KMS-11 (cell line): ENCODE measurements around the gene CCDC86.
A peak's percentile ranks its signal among the peaks of the same experiment; 100 is the strongest.

Source experiments
- H2AFZ ChIP-seq: fragments of 200-600 bp; sonication (generic); 2 replicates; pipeline ENCODE4 v1.6.1; 2016; ENCODE audit warnings: antibody characterized with exemption, mixed run types, low read depth
- H3K27ac ChIP-seq: fragments of 200-600 bp; sonication (generic); 2 replicates; pipeline ENCODE4 v1.6.1; 2016; ENCODE audit warnings: mild to moderate bottlenecking, mixed run types
- H3K27me3 ChIP-seq: fragments of 200-600 bp; sonication (generic); 2 replicates; pipeline ENCODE4 v1.6.1; 2017; ENCODE audit warnings: mild to moderate bottlenecking, low read depth, mixed run types, moderate library complexity; ENCODE audit not compliant: insufficient read depth
- H3K36me3 ChIP-seq: fragments of 200-600 bp; sonication (generic); 2 replicates; pipeline ENCODE4 v1.6.1; 2017; ENCODE audit warnings: mild to moderate bottlenecking, mixed run types; ENCODE audit not compliant: insufficient read depth
- H3K4me1 ChIP-seq: fragments of 200-600 bp; sonication (generic); 2 replicates; pipeline ENCODE4 v1.6.1; 2016; ENCODE audit warnings: mild to moderate bottlenecking, low read depth, mixed run types; ENCODE audit not compliant: poor library complexity, severe bottlenecking
- H3K4me2 ChIP-seq: fragments of 200-600 bp; sonication (generic); 2 replicates; pipeline ENCODE4 v1.7.0; 2016; ENCODE audit warnings: mild to moderate bottlenecking, mixed run types
- H3K4me3 ChIP-seq: fragments of 200-600 bp; sonication (generic); IDR thresholded peaks from 2 replicates; pipeline ENCODE4 v1.6.1; 2017; ENCODE audit warnings: low read depth, low read length, mixed read lengths; ENCODE audit not compliant: insufficient read depth
- H3K79me2 ChIP-seq: fragments of 200-600 bp; sonication (generic); 2 replicates; pipeline ENCODE4 v1.6.1; 2016; ENCODE audit warnings: low read depth, mixed run types; ENCODE audit not compliant: insufficient read depth
- H3K9ac ChIP-seq: fragments of 200-600 bp; sonication (generic); 2 replicates; pipeline ENCODE4 v1.6.1; 2016; ENCODE audit warnings: mild to moderate bottlenecking, mixed run types
- H4K20me1 ChIP-seq: fragments of 200-600 bp; sonication (generic); 2 replicates; pipeline ENCODE4 v1.6.1; 2016; ENCODE audit warnings: mild to moderate bottlenecking, mixed run types; ENCODE audit not compliant: insufficient read depth
- TF ChIP-seq, protein P1 (sequence below): fragments of 200-600 bp; sonication (generic); conservative IDR thresholded peaks from 2 replicates; pipeline ENCODE4 v1.6.1; 2017; ENCODE audit warnings: low read depth, mild to moderate bottlenecking, antibody characterized with exemption, low read length, moderate library complexity, mixed read lengths

CCDC86 gene

DNA sequence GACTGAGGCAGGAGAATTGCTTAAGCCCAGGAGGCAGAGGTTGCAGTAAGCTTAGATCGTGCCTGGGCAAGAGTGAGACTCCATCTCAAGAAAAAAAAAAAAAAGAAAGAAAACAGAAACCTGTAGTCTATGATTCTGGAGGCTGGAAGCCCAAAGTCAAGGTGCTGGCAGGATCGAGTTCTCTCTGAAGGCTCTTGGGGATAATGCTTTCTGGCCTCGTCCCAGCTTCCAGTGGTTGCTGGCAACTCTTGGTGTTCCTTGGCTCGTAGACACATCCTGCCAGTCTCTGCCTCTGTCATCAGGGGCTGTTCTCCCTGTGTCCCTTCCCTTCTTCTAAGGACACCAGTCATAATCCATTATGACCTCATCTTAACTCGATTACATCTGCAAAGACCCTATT is 16.8 kb upstream of the CCDC86 start:
- no peak overlapping the region for H3K9ac ChIP-seq
- TF ChIP-seq, protein P1, sequence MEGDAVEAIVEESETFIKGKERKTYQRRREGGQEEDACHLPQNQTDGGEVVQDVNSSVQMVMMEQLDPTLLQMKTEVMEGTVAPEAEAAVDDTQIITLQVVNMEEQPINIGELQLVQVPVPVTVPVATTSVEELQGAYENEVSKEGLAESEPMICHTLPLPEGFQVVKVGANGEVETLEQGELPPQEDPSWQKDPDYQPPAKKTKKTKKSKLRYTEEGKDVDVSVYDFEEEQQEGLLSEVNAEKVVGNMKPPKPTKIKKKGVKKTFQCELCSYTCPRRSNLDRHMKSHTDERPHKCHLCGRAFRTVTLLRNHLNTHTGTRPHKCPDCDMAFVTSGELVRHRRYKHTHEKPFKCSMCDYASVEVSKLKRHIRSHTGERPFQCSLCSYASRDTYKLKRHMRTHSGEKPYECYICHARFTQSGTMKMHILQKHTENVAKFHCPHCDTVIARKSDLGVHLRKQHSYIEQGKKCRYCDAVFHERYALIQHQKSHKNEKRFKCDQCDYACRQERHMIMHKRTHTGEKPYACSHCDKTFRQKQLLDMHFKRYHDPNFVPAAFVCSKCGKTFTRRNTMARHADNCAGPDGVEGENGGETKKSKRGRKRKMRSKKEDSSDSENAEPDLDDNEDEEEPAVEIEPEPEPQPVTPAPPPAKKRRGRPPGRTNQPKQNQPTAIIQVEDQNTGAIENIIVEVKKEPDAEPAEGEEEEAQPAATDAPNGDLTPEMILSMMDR = no peak
- H3K36me3 ChIP-seq = no peaks in the 10 kb centered on the region
- no peaks in the 10 kb centered on the region for H3K27me3 ChIP-seq
- H2AFZ ChIP-seq = no peak overlapping the region
- no peaks in the 10 kb centered on the region for H3K4me1 ChIP-seq
- H3K79me2 ChIP-seq = no peaks in the 10 kb centered on the region
- H4K20me1 ChIP-seq = no peaks in the 10 kb centered on the region
- H3K27ac ChIP-seq = no peak overlapping the region
- no peak overlapping the region for H3K4me2 ChIP-seq
- no peak overlapping the region for H3K4me3 ChIP-seq

GRCh38 chr11:60825790-60826189 is 16.1 kb upstream of the CCDC86 start:
- no peaks in the 10 kb centered on the region for H3K4me1 ChIP-seq
- no peak overlapping the region for H2AFZ ChIP-seq
- TF ChIP-seq, protein P1 = no peak
- H3K9ac ChIP-seq = no peak overlapping the region
- H3K4me3 ChIP-seq = no peak overlapping the region
- H3K27ac ChIP-seq = no peak overlapping the region
- no peaks in the 10 kb centered on the region for H4K20me1 ChIP-seq
- no peaks in the 10 kb centered on the region for H3K27me3 ChIP-seq
- H3K36me3 ChIP-seq = no peaks in the 10 kb centered on the region
- no peak overlapping the region for H3K4me2 ChIP-seq
- no peaks in the 10 kb centered on the region for H3K79me2 ChIP-seq

DNA sequence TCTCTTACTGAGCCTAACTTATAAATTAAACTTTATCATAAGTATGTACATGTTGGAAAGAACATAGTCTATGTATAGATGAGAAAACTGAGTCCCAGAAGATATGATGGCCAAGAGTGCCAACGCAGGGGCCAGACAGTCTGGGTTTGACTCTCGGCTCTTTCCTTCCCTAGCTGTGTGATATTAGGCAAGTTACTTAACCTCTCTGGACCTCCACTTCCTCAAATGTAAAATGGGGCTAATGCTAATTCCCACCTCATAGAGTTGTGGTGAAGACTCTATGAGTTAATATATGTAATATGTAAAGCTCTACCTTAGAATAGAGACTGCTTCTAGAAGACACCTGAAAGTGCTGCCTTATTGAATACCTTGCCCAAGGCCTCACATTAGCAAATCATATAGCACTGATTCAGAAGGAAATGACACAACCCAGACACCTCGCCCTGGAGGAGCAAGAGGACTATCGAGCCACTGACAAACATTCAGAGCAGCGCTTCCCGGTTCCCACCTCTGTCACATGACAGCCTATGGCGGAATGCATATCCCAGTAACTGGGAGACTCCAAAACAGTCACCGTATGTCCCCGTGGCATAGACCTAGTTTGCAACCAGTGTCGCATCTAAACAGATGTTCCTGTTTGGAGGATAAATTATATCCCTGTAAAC is 11.3 kb upstream of the CCDC86 start:
- H3K4me2 ChIP-seq = no peak overlapping the region
- no peaks in the 10 kb centered on the region for H4K20me1 ChIP-seq
- H3K4me3 ChIP-seq = no peak overlapping the region
- H3K27me3 ChIP-seq = no peaks in the 10 kb centered on the region
- no peaks in the 10 kb centered on the region for H3K36me3 ChIP-seq
- no peaks in the 10 kb centered on the region for H3K79me2 ChIP-seq
- TF ChIP-seq, protein P1 = no peak
- no peak overlapping the region for H3K27ac ChIP-seq
- H3K4me1 ChIP-seq = peaks cover 22% of the 10 kb centered on the region
- H3K9ac ChIP-seq = no peak overlapping the region
- no peak overlapping the region for H2AFZ ChIP-seq

- no peak overlapping the region for H3K9ac ChIP-seq
- H3K27ac ChIP-seq = no peak overlapping the region
- H3K4me3 ChIP-seq = no peak overlapping the region
Observed at GRCh38 chr11:60831143-60831500, 10.8 kb upstream of the CCDC86 start.

More at GRCh38 chr11:60831143-60831500, 10.8 kb upstream of the CCDC86 start:
- Histone ChIP-seq H3K27me3 (no peaks in the 10 kb centered on the region), H2AFZ (no peak overlapping the region), H3K36me3 (no peaks in the 10 kb centered on the region), H3K4me1 (peaks cover 27% of the 10 kb centered on the region), H3K4me2 (no peak overlapping the region), H4K20me1 (no peaks in the 10 kb centered on the region), H3K79me2 (no peaks in the 10 kb centered on the region)
- TF ChIP-seq, protein P1 = peak; percentile 97
